Tongue (tissue), 2 donors: ENCODE data around the gene FUT1. TPM values are rescaled to one million over a fixed set of nuclear protein-coding genes. Genes with fewer than 3 reads are reported as not detected.
"Not testable (repeated sequence)": the region's sequence is repeated elsewhere in the genome, so short reads cannot be mapped to it uniquely, and the experiment has no call there.

Source experiments
- DNase-seq: peaks from one replicate; pipeline ENCODE4 v3.0.0-alpha.2; 2015
- total RNA-seq: library from RNA; depleted of rRNA; stranded (reverse); fragments of >200 nt; gene quantifications from one replicate; pipeline ENCODE4 v1.2.3, GENCODE V29; 2014

Gene FUT1
- total RNA-seq, 1 donor from 2014 or later: 1.1 TPM

GRCh38 chr19:48768171-48768753, 15.8 kb upstream of the FUT1 start:
- not testable (repeated sequence) for DNase-seq

DNA sequence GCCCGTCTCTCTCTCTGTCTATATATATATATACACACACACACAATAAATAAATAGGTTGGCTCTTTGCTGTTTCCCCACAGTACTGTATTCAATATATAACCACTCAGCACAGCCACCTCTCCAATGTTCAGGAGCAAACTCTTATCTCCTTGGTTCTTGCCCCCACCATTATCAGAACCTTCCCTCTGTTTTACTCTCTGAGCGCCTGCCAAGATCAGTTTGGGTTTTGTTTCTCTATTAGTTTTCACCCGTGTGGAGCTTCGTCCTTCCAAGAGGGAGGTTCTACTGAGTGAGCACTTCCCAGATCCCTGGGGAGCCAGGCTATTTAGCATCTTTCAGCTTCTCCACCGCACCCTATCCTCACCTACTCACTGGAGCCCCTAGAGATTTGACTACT, 13.4 kb upstream of the FUT1 start:
- not testable (repeated sequence) for DNase-seq

- no peak for DNase-seq
Measured at GRCh38 chr19:48760504-48761205, 8.2 kb upstream of the FUT1 start.

- DNase-seq: no peak
Measured at GRCh38 chr19:48757741-48758144, 5.3 kb upstream of the FUT1 start.

GRCh38 chr19:48757089-48757675, 4.7 kb upstream of the FUT1 start:
- DNase-seq: no peak

GRCh38 chr19:48756686-48757085, 4.2 kb upstream of the FUT1 start:
- no peak for DNase-seq

DNA sequence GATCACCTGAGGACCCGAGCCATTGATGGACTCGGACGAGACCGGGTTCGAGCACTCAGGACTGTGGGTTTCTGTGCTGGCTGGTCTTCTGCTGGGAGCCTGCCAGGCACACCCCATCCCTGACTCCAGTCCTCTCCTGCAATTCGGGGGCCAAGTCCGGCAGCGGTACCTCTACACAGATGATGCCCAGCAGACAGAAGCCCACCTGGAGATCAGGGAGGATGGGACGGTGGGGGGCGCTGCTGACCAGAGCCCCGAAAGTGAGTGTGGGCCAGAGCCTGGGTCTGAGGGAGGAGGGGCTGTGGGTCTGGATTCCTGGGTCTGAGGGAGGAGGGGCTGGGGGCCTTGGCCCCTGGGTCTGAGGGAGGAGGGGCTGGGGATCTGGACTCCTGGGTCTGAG, 3.8 kb upstream of the FUT1 start:
- no peak for DNase-seq

- DNase-seq: no peak
Measured at GRCh38 chr19:48755787-48756186, 3.3 kb upstream of the FUT1 start.

DNA sequence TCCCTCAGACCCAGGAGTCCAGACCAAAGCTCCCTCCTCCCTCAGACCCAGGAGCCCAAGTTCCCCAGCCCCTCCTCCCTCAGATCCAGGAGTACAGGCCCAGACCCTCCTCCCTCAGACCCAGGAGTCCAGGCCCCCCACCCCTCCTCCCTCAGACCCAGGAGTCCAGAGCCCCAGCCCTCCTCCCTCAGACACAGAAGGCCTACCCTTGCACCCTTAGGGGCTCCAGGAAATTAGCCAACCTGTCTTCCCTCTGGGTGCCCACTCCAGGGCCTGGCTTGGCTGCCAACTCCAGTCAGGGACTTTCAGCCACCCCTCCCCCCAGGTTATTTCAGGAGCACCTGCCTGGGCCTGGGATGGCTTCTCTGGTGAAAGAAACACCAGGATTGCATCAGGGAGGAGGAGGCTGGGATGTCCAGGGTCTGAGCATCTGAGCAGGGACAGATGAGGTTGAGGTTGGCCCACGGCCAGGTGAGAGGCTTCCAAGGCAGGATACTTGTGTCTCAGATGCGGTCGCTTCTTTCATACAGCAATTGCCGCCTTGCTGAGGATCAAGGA, 2.7 kb upstream of the FUT1 start, which contains the start of gene FGF21:
Gene FGF21, plus strand, starts transcription at position 441 of the 558 bp plus-strand sequence. CDS start 713 bp downstream, outside the sequence.
- DNase-seq: no peak

DNA sequence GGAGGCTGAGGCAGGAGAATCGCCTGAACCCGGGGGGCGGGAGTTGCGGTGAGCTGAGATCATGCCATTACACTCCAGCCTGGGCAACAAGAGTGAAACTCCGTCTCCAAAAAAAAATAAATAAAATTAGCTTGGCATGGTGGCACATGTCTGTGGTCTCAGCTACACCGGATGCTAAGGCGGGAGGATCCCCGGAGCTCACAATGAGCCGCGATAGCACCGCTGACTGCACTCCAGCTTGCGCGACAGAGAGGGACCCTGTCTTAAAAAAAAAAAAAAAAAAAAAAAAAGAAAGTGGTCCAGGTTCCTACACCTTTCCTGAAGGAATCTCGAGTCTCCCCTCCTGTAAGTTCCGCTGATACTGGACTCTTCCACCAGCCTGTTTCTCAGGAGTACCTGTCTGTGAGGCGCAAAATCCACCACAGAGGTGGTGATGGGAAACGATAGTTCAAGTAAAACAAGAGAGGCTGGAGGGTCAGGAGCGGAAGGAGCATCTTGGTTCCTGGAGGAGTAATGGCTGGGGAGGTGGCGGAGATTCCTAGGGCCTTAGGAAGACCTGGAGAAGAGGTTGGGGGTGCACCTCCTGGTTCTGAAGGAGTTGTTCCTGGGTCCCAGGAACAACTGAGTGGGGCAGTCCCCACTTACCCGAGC, 471 bp downstream of the FUT1 start:
- no peak for DNase-seq

DNA sequence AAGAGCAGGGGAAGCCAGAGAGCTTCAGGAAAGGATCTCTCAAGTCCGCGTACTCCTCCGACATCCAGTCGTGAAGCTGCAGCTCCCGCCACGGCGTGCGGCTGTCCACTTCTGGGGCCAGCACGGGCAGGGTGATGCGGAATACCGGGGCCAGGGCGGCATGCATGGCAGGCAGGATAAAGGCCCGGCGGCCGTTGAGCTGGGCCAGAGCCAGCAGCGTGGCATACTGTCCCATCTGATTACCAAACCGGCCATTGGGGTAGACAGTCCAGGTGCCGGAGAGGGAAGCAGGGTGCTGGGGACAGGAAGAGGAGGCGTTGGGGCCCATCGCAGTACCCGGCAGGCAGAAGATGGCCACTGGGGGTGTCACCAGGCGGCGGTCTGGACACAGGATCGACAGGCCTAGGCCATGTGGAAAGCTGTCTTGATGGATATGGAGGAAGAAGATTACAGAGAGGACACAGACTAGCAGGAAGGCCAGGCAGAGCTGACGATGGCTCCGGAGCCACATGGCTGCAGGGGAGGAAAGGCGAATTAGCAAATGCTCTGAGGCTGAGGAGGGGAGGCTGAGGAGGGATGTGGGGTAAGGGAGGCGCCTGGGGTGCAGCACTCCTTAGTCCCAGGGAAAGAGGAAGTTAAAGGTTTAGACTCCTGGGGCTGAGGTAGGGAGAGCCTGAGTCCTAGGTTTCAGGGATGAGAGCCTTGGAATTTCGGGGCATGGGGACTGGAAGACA, 1.5 kb downstream of the FUT1 start:
- DNase-seq: no peak

GRCh38 chr19:48750351-48750750, 2.1 kb downstream of the FUT1 start:
- DNase-seq: no peak

DNA sequence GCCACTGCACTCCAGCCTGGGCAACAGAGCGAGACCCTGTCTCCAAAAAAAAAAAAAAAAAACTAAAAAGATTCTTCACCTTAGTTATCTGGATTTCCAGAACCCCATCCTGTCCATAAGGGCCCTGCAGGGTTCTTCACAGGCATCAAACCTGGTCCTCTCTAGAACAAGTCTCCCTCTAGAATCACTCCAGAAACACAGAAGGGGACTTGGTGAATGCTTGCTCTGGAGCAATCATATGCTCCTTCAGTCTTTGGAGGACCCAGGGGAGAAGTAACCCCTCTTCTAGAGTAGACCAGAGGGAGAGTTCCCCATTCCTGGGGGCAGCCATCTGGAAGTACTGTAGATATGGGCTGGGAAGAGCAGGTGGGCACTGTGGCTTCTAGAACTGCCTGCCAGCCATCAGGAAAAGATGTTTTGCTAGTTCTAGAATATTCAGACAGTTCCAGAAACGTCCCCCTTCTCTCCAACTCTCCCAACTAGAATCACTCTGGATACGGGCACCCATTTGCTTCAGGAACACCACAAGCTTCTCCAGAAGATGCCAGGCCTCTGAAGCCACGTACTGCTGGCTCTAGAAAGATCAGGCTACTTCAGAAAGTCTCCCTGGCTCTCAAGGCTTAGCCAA, 2.8 kb downstream of the FUT1 start:
- DNase-seq: no peak

DNA sequence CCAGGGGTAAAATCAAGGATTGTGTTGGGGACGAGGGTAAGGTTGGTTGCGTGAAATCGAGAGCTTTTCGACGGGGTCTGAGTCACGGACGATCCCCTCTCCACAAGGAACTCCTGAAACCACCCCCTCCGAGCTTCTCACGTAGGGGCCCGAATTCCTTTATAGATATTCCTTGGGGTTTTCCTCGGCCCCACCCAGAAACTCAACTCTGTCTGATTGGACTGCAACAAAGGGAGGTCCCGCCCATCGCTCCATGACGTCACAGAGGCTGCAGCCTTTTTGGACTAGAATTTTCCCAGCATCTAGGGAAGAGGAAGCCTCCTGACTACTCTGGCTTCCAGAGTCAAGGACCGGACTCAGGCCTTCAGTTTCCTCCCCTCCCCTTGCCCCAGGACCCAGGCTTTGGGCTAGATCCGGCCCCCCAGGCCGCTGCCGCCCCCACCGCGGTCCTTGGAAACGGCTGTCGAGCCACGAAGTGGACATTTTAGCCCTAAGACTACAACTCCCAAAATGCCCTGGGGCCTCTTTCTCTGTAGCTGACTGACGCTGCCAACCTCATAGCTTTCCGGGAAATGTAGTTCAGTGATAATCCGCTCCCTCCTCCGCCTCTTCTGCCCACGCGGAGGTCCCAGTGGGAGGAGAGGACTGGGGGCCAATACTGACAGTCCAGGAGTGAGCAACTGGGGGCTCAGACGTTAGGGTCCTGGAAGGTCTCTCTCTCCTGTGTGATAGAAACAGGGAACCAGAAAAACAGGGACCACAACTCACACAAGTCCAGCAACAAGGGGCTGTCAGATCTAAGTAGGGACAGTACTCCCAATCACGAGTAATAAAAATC, 5.5 kb downstream of the FUT1 start, which contains the start of gene IZUMO1:
Gene IZUMO1, minus strand, starts transcription at position 172 of the 838 bp plus-strand sequence. CDS start 1,050 bp downstream, outside the sequence.
- DNase-seq: peak; percentile 93

DNA sequence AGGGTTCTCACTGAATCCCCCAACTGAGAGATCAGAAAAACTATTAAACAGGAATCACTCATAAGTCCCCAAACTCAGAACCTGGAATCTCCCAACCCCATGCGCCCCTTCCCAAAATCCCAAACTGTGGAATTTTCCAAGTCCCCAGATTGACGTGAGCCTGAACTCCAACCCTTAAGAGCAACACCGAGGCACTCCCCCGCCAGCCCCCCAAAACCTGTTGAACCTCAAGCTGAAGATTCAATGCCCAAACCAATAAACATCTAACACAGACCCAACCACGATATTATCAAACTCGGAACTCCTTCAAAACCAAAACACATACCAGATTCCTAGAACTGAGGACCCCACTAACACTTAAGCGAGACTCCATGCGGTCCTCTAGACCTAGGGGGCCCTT, 6.3 kb downstream of the FUT1 start:
- DNase-seq: no peak

DNA sequence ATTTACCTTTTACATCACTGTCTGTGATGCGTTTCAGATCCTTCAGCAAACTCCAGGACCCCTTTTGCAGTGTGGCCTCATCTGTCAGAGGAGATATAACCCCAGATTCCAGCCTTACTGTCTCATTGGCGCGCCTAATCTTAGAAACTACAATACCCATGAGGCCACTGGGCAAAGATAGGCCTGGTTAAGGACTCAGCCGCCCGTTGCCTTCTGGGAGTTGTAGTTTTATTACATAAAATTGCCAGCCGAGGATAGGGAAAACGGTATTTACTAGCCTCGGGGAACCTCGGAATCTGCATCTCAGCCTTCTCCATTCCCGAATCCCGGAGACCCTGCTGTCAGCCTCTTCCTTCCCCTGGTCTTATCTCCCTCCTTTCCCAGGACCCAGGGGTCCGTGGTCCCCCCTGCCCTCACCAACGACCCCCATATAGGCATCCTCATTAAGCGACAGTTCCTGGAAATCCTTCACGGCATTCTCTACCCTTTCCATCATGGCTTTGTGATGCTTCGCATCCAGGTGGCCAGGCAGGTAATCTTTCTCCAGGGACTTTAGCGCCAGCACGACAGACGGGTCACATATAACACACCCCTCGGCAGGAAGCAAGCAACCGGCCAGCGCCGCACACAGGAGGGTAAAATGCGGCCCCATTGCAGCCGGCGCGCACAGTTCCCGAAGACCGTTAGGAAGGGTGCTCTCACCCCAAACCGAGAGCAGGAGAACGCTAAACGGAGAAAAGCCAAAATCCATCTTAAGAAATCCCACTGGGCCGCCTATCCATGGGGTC, 7.0 kb downstream of the FUT1 start:
- peak; percentile 82 for DNase-seq

- DNase-seq: no peak
Measured at GRCh38 chr19:48742096-48742495, 10.3 kb downstream of the FUT1 start.

DNA sequence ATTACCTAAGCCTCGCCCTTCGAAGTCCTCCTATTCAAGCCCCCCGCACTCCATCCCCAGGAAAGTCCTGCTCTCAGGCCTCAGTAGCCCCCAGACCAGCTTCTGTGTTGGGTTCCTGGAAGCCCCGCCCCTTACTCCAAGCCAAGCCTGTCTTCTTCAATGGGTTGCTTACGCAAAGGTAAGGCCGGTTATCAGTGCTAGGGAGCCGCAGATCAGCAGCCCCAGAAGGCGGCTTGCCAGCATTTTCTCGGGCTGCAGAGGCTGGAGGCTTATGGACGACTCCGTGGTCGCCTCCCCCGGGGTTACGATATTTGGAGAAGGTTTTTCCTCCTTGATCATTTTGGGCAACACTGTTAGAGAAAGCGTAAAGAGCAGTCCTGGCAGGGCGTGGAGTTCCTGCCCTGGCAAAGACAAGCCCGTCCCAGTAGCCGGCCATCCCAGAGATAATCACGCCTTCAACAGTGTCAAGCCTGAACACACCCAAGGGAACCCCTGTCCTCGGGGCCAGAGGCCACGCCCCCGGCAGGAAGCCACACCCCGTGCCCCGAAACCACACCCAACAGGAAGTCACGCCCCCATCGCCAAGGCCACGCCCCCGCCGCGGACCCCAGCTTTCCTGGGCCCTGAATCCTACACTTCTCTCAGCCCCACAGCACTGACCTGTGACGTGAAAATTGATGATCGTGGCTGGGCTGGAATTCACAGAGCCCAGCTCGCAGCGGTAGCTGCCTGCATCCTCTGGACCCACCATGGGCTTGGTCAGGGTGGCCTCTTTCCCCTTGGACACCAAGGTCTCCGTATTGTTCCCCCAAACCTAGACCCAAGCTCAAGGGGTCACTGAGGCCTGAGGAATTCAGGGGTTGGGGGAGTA, 11.1 kb downstream of the FUT1 start:
- DNase-seq: no peak
